H1 (cell line): ENCODE data around the gene VPS35L.

Experiments
- BCL11A ChIP-seq, 2 experiments: IDR thresholded peaks; one replicate each; pipeline ENCODE4 v1.6.1; 2011; ENCODE audit warnings: low read depth in 2 of 2, low read length in 2 of 2, mild to moderate bottlenecking in 2 of 2
- CHD2 ChIP-seq: IDR thresholded peaks from 2 replicates; pipeline ENCODE4 v1.6.1; 2012; ENCODE audit warnings: low read length, improper control_type of control experiment
- CTCF ChIP-seq, 3 experiments: IDR thresholded peaks; 1 replicate in 2 of 3; 2 replicates in 1 of 3; pipeline versions ENCODE4 v1.5.1 to v1.6.1; 2011; ENCODE audit warnings: low read length in 3 of 3, mild to moderate bottlenecking in 3 of 3, inconsistent platforms in 2 of 3, low read depth in 1 of 3, moderate library complexity in 1 of 3; ENCODE audit not compliant: insufficient read depth in 1 of 3; ENCODE audit errors: control extremely low read depth in 1 of 3
- EP300 ChIP-seq, 2 experiments: IDR thresholded peaks; 1 replicate in 1 of 2; 2 replicates in 1 of 2; pipeline ENCODE4 v1.6.1; 2011 to 2012; ENCODE audit warnings: low read depth in 2 of 2, low read length in 2 of 2, mild to moderate bottlenecking in 2 of 2, borderline replicate concordance in 1 of 2, inconsistent platforms in 1 of 2, moderate library complexity in 1 of 2
- GABPA ChIP-seq: IDR thresholded peaks from 2 replicates; pipeline ENCODE4 v1.6.1; 2011; ENCODE audit warnings: mild to moderate bottlenecking, low read length, moderate library complexity, borderline replicate concordance; ENCODE audit not compliant: insufficient read depth
- POLR2A ChIP-seq, 2 experiments: IDR thresholded peaks; 1 replicate in 1 of 2; 2 replicates in 1 of 2; pipeline ENCODE4 v1.6.1; 2011; ENCODE audit warnings: low read depth in 2 of 2, low read length in 2 of 2, mild to moderate bottlenecking in 2 of 2; ENCODE audit errors: control extremely low read depth in 1 of 2
- POLR2AphosphoS5 ChIP-seq: IDR thresholded peaks from 2 replicates; pipeline ENCODE4 v1.6.1; 2011; ENCODE audit warnings: low read depth, low read length
- RAD21 ChIP-seq, 2 experiments: IDR thresholded peaks in 1 of 2; conservative IDR thresholded peaks in 1 of 2; 2 replicates each; pipeline ENCODE4 v1.6.1; 2011; ENCODE audit warnings: low read depth in 2 of 2, low read length in 2 of 2, improper control_type of control experiment in 1 of 2, inconsistent platforms in 1 of 2, mild to moderate bottlenecking in 1 of 2, moderate library complexity in 1 of 2
- RBBP5 ChIP-seq: IDR thresholded peaks from 2 replicates; pipeline ENCODE4 v1.7.1; 2012; ENCODE audit warnings: low read depth, mild to moderate bottlenecking, inconsistent platforms, low read length, moderate library complexity, borderline replicate concordance
- SP1 ChIP-seq: IDR thresholded peaks from 2 replicates; pipeline ENCODE4 v1.6.1; 2011; ENCODE audit warnings: low read depth, low read length
- TCF12 ChIP-seq: IDR thresholded peaks from 2 replicates; pipeline ENCODE4 v1.6.1; 2011; ENCODE audit warnings: low read depth, mild to moderate bottlenecking, low read length
- USF2 ChIP-seq: IDR thresholded peaks from 2 replicates; pipeline ENCODE4 v1.6.1; 2011; ENCODE audit warnings: low read length, improper control_type of control experiment
- YY1 ChIP-seq: IDR thresholded peaks from 2 replicates; pipeline ENCODE4 v1.6.1; 2011; ENCODE audit warnings: low read depth, mild to moderate bottlenecking, low read length

- TF ChIP-seq POLR2AphosphoS5 (no peak), RBBP5 (no peak), CTCF (IDR thresholded peaks at IDR 0.05; ENCODE audit: control extremely low read depth in 1 of 3, insufficient read depth in 1 of 3, low read depth in 1 of 3, low read length in 3 of 3) (no peak), SP1 (no peak), GABPA (no peak), YY1 (no peak), EP300 (IDR thresholded peaks at IDR 0.05; ENCODE audit: borderline replicate concordance in 1 of 2, low read depth in 2 of 2, low read length in 2 of 2) (no peak), TCF12 (no peak), POLR2A (IDR thresholded peaks at IDR 0.05; ENCODE audit: control extremely low read depth in 1 of 2, low read depth in 2 of 2, low read length in 2 of 2) (no peak), USF2 (no peak), CHD2 (no peak), RAD21 (IDR thresholded peaks at IDR 0.05 in 1 of 2, conservative IDR thresholded peaks at IDR 0.05 in 1 of 2; ENCODE audit: low read depth in 2 of 2, low read length in 2 of 2) (no peak), BCL11A (IDR thresholded peaks at IDR 0.05; ENCODE audit: low read depth in 2 of 2, low read length in 2 of 2) (no peak)
Observed at GRCh38 chr16:19654147-19654546, 98.6 kb downstream of the VPS35L start.
